Esophagus squamous epithelium (tissue), 5 donors: ENCODE measurements around the gene IGFBP6. TPM values are rescaled to one million over a fixed set of nuclear protein-coding genes. Genes with fewer than 3 reads are reported as not detected.

ENCODE experiments used
- DNase-seq: peaks from one replicate; lab custom pipeline; 2025; lab: John Stamatoyannopoulos, UW
- H3K27ac ChIP-seq, 4 donors: fragments of 200-600 bp; sonication (generic); one replicate each; pipeline ENCODE4 v1.5.1; 2016 to 2019; ENCODE audit warnings: mild to moderate bottlenecking in 1 of 4
- H3K27me3 ChIP-seq, 4 donors: fragments of 200-600 bp; sonication (generic); 1 replicate in 3 of 4; 2 replicates in 1 of 4; pipeline versions ENCODE4 v1.5.1 to v1.6.0; 2017 to 2021; ENCODE audit warnings: antibody characterized with exemption in 1 of 4
- H3K36me3 ChIP-seq, 3 donors: fragments of 200-600 bp; sonication (generic); one replicate each; pipeline ENCODE4 v1.5.1; 2016 to 2019
- H3K4me1 ChIP-seq, 3 donors: fragments of 200-600 bp; sonication (generic); one replicate each; pipeline ENCODE4 v1.5.1; 2017 to 2019
- H3K4me3 ChIP-seq, 4 donors: fragments of 200-600 bp; sonication (generic); 1 replicate in 3 of 4; 2 replicates in 1 of 4; pipeline ENCODE4 v1.5.1; 2016 to 2019; ENCODE audit warnings: mild to moderate bottlenecking in 2 of 4, moderate library complexity in 1 of 4
- H3K9me3 ChIP-seq, 3 donors: fragments of 200-600 bp; sonication (generic); one replicate each; pipeline ENCODE4 v1.5.1; 2016 to 2019
- POLR2A ChIP-seq, 4 donors: fragments of 450-650 bp; IDR thresholded peaks; one replicate each; pipeline ENCODE4 v1.6.1; 2017; ENCODE audit warnings: antibody characterized with exemption in 4 of 4, mild to moderate bottlenecking in 4 of 4, moderate library complexity in 3 of 4
- WGBS, 2 donors: methylation state at CpG; one replicate each; pipeline ENCODE4 v1.1.5; 2018; 5-methylcytosine and 5-hydroxymethylcytosine counted together
- intact Hi-C: fragments of 100-400 bp; cut with DNase I; formaldehyde crosslinking; loops from one replicate; pipeline ENCODE4 v1.15.0; 2022
- total RNA-seq, 4 donors: library from RNA; depleted of rRNA; stranded (reverse); fragments of >200 nt; gene quantifications; one replicate each; pipeline ENCODE4 v1.1.0, GENCODE V29; 2016
- TF ChIP-seq, protein P1 (sequence below), 6 experiments: fragments of 450-650 bp in 4 of 6; fragments of 200-600 bp in 2 of 6; sonication (generic) in 2 of 6; IDR thresholded peaks; one replicate each; pipeline ENCODE4 v1.5.1; 2016 to 2019; ENCODE audit warnings: antibody characterized with exemption in 6 of 6, mild to moderate bottlenecking in 4 of 6, moderate library complexity in 4 of 6
- donor health status: DM: yes; HTN: yes; CAD: no.

The IGFBP6 gene
- total RNA-seq, 4 donors from 2014 or later: 34.5 to 506 (median 94.0) TPM

GRCh38 chr12:53133722-53134121 lies 36.3 kb downstream of the IGFBP6 start:
- Histone ChIP-seq H3K4me3 (no peak overlapping the region), H3K9me3 (peaks cover 0 to 6% (median 0%) of the 10 kb centered on the region in 3 donors), H3K27ac (no peak overlapping the region), H3K27me3 (no peaks in the 10 kb centered on the region), H3K36me3 (no peaks in the 10 kb centered on the region), H3K4me1 (no peaks in the 10 kb centered on the region)
- TF ChIP-seq, protein P1, sequence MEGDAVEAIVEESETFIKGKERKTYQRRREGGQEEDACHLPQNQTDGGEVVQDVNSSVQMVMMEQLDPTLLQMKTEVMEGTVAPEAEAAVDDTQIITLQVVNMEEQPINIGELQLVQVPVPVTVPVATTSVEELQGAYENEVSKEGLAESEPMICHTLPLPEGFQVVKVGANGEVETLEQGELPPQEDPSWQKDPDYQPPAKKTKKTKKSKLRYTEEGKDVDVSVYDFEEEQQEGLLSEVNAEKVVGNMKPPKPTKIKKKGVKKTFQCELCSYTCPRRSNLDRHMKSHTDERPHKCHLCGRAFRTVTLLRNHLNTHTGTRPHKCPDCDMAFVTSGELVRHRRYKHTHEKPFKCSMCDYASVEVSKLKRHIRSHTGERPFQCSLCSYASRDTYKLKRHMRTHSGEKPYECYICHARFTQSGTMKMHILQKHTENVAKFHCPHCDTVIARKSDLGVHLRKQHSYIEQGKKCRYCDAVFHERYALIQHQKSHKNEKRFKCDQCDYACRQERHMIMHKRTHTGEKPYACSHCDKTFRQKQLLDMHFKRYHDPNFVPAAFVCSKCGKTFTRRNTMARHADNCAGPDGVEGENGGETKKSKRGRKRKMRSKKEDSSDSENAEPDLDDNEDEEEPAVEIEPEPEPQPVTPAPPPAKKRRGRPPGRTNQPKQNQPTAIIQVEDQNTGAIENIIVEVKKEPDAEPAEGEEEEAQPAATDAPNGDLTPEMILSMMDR (IDR thresholded peaks at IDR 0.05): no peak
- TF ChIP-seq POLR2A (IDR thresholded peaks at IDR 0.05): no peak
- DNase-seq: no peak
- 81 to 85% methylated on average over 3 of the region's 3 CpGs for WGBS, 2 donors
- intact Hi-C loops: no loop called here

DNA sequence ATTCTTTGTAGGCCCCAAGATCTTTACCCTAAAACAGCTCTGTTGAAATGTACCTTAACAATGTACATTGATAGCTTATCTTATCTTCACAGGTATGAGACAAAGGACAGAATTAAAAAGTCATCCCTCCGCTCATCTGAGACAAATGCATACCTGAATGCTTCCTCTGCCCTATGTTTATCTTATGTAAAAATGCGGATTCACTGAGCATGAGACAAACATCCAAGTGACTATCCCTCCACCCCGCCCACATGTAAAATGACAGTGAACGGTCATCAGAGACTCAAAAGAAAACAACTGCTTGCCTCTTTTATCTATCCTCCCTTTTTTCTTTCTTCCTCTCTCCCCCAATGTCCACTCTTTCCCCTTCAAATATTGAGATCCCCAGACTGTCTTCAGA lies 45.9 kb downstream of the IGFBP6 start:
- WGBS, 2 donors: 81 to 82% methylated on average over 4 of the region's 4 CpGs

DNA sequence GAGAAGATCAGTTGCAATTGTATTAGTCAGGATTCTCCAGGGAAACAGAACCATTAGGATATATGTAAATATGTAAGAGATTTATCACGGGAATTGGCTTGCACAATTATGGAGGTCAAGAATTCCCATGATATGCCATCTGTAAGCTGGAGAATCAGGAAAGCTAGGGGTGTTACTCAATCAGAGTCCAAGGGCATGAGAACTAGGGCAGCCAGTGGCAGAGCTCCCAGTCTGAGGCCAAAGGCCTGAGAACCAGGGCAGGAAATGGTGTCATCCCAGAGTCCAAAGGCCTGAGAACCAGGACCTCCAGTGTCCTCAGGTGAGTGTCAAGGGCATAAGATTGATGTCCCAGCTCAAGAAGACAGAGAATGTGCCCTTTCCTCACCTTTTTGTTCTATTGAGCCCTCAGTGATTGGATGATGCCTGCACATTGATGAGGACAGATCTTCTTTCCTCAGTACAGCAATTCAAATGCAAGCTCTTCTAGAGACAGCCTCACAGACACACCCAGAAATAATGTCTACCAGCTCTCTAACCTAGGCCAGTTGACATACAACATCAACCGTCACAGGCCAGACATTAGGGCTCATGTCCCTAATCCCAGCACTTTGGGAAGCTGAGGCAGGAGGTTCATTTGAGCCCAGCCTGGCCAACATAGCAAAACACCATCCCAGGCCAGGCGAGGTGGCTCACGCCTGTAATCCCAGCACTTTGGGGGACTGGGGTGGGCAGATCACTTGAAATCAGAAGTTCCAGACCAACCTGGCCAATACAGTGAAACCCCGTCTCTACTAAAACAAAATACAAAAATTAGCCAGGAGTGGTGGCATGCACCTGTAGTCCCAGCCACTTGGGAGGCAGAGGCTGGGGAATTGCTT lies 48.2 kb downstream of the IGFBP6 start:
- whole genome bisulfite sequencing, 2 donors: 82 to 86% methylated on average over 2 to 3 of the region's 5 CpGs

More for the DNA sequence above, 45.9 kb downstream of the IGFBP6 start:
- TF ChIP-seq, protein P1 (IDR thresholded peaks at IDR 0.05): no peak
- no peak for TF ChIP-seq POLR2A (IDR thresholded peaks at IDR 0.05)
- intact Hi-C loops: no loop called here
- H3K4me1 ChIP-seq: no peaks in the 10 kb centered on the region
- DNase-seq: no peak
- no peaks in the 10 kb centered on the region for H3K27me3 ChIP-seq
- no peaks in the 10 kb centered on the region for H3K36me3 ChIP-seq
- H3K27ac ChIP-seq: no peak overlapping the region
- H3K9me3 ChIP-seq: no peaks in the 10 kb centered on the region
- H3K4me3 ChIP-seq: no peak overlapping the region

GRCh38 chr12:53147181-53147580 lies 49.7 kb downstream of the IGFBP6 start:
- intact Hi-C loops: no loop called here
- Histone ChIP-seq H3K4me3 (no peak overlapping the region), H3K27ac (no peak overlapping the region), H3K36me3 (no peaks in the 10 kb centered on the region), H3K4me1 (no peaks in the 10 kb centered on the region), H3K27me3 (no peaks in the 10 kb centered on the region), H3K9me3 (no peaks in the 10 kb centered on the region)
- TF ChIP-seq POLR2A (IDR thresholded peaks at IDR 0.05): no peak
- TF ChIP-seq, protein P1 (IDR thresholded peaks at IDR 0.05): no peak
- no peak for DNase-seq
- WGBS, 2 donors: 86% methylated on average over 5 of the region's 5 CpGs

More for the DNA sequence above, 48.2 kb downstream of the IGFBP6 start:
- no peaks in the 10 kb centered on the region for H3K36me3 ChIP-seq
- no peaks in the 10 kb centered on the region for H3K27me3 ChIP-seq
- H3K4me1 ChIP-seq: no peaks in the 10 kb centered on the region
- intact Hi-C loops: no loop called here
- H3K9me3 ChIP-seq: no peaks in the 10 kb centered on the region
- H3K27ac ChIP-seq: no peak overlapping the region
- DNase-seq: no peak
- H3K4me3 ChIP-seq: no peak overlapping the region
- no peak for TF ChIP-seq POLR2A (IDR thresholded peaks at IDR 0.05)
- TF ChIP-seq, protein P1 (IDR thresholded peaks at IDR 0.05): no peak

GRCh38 chr12:53147653-53148052 lies 50.2 kb downstream of the IGFBP6 start:
- Histone ChIP-seq H3K27ac (no peak overlapping the region), H3K36me3 (no peaks in the 10 kb centered on the region), H3K4me3 (no peak overlapping the region), H3K4me1 (no peaks in the 10 kb centered on the region), H3K9me3 (no peaks in the 10 kb centered on the region), H3K27me3 (no peaks in the 10 kb centered on the region)
- WGBS, 2 donors: 86 to 87% methylated on average over 15 of the region's 15 CpGs
- DNase-seq: no peak
- TF ChIP-seq, protein P1 (IDR thresholded peaks at IDR 0.05): no peak
- no peak for TF ChIP-seq POLR2A (IDR thresholded peaks at IDR 0.05)
- intact Hi-C loops: no loop called here
